ENCODE data around the gene NR2F1-AS1.
"Not testable (repeated sequence)": the region's sequence is repeated elsewhere in the genome, so short reads cannot be mapped to it uniquely, and the experiment has no call there.

NR2F1-AS1 gene

GRCh38 chr5:93575461-93576414 is 5.3 kb downstream of the NR2F1-AS1 start:
- DNase-seq: no peak

- DNase-seq: no peak
These were observed 6.3 kb downstream of the NR2F1-AS1 start for GRCh38 chr5:93574491-93575305.

- DNase-seq: no peak
These were observed 7.4 kb downstream of the NR2F1-AS1 start for GRCh38 chr5:93573354-93574351.

- DNase-seq: no peak
These were observed 8.2 kb downstream of the NR2F1-AS1 start for GRCh38 chr5:93572608-93573353.

- no peak for DNase-seq
These were observed 8.9 kb downstream of the NR2F1-AS1 start for GRCh38 chr5:93572101-93572607.

GRCh38 chr5:93571114-93571949 is 9.7 kb downstream of the NR2F1-AS1 start:
- no peak for DNase-seq

GRCh38 chr5:93570294-93571113 is 10.5 kb downstream of the NR2F1-AS1 start:
- no peak for DNase-seq

GRCh38 chr5:93569300-93570160 is 11.5 kb downstream of the NR2F1-AS1 start:
- no peak for DNase-seq

GRCh38 chr5:93567424-93567823 is 13.6 kb downstream of the NR2F1-AS1 start:
- DNase-seq: no peak

GRCh38 chr5:93566091-93566490 is 14.9 kb downstream of the NR2F1-AS1 start:
- no peak for DNase-seq

- no peak for DNase-seq
These were observed 23.9 kb downstream of the NR2F1-AS1 start for GRCh38 chr5:93557021-93557604.

GRCh38 chr5:93549594-93549993 is 31.4 kb downstream of the NR2F1-AS1 start:
- not testable (repeated sequence) for DNase-seq

- DNase-seq: no peak
These were observed 35.1 kb downstream of the NR2F1-AS1 start for GRCh38 chr5:93545872-93546271.

GRCh38 chr5:93532370-93532769 is 48.6 kb downstream of the NR2F1-AS1 start:
- DNase-seq: peak; percentile 94

GRCh38 chr5:93521815-93522214 is 59.2 kb downstream of the NR2F1-AS1 start:
- DNase-seq: not testable (repeated sequence)

- DNase-seq: peak; percentile 35
These were observed 61.3 kb downstream of the NR2F1-AS1 start for GRCh38 chr5:93519740-93520139.

- DNase-seq: no peak
These were observed 63.2 kb downstream of the NR2F1-AS1 start for GRCh38 chr5:93517828-93518227.

- no peak for DNase-seq
These were observed 67.7 kb downstream of the NR2F1-AS1 start for GRCh38 chr5:93513298-93513697.

Data from fibroblast of upper back skin (primary cell).